ENCODE data around the gene KRTAP9-7. TPM values are rescaled to one million over a fixed set of nuclear protein-coding genes. Genes with fewer than 3 reads are reported as not detected.
"Not testable (repeated sequence)": the region's sequence is repeated elsewhere in the genome, so short reads cannot be mapped to it uniquely, and the experiment has no call there.

KRTAP9-7 gene
- not detected in 2 replicates for total RNA-seq (ENCODE audit: low replicate concordance)

- DNase-seq (ENCODE audit: low read depth), result not testable (repeated sequence)
These were observed at the start of gene KRTAP9-7 for GRCh38 chr17:41275648-41276190. Gene KRTAP9-7, plus strand, starts transcription at chr17:41275698. Its CDS starts 0 bp downstream, at chr17:41275698.

GRCh38 chr17:41226051-41226450, 49.4 kb upstream of the KRTAP9-7 start:
- H3K4me3 ChIP-seq (ENCODE audit: low read depth, low read length), result no peak overlapping the region
- TF ChIP-seq CTCF (IDR thresholded peaks at IDR 0.05; ENCODE audit: insufficient read depth, low read length), result no peak
- DNase-seq (ENCODE audit: low read depth), result no peak

More at GRCh38 chr17:41275648-41276190, at the start of gene KRTAP9-7:
- H3K4me3 ChIP-seq (ENCODE audit: low read depth, low read length), result not testable (repeated sequence)

GRCh38 chr17:41226598-41227095, 48.9 kb upstream of the KRTAP9-7 start, which contains the start of gene KRTAP9-2:
Gene KRTAP9-2, plus strand, starts transcription at chr17:41226648. Its CDS starts 7 bp downstream, at chr17:41226655.
- H3K4me3 ChIP-seq (ENCODE audit: low read depth, low read length), result not testable (repeated sequence)

GRCh38 chr17:41230094-41230493, 45.4 kb upstream of the KRTAP9-7 start:
- no peak for TF ChIP-seq CTCF (IDR thresholded peaks at IDR 0.05; ENCODE audit: insufficient read depth, low read length)
- no peak overlapping the region for H3K4me3 ChIP-seq (ENCODE audit: low read depth, low read length)
- DNase-seq (ENCODE audit: low read depth), result no peak

More at GRCh38 chr17:41226598-41227095, 48.9 kb upstream of the KRTAP9-7 start, which contains the start of gene KRTAP9-2:
- not testable (repeated sequence) for DNase-seq (ENCODE audit: low read depth)

GRCh38 chr17:41231731-41232130, 43.8 kb upstream of the KRTAP9-7 start:
- TF ChIP-seq CTCF (IDR thresholded peaks at IDR 0.05; ENCODE audit: insufficient read depth, low read length), result no peak
- no peak overlapping the region for H3K4me3 ChIP-seq (ENCODE audit: low read depth, low read length)

GRCh38 chr17:41232399-41233105, 42.9 kb upstream of the KRTAP9-7 start, which contains the start of gene KRTAP9-3:
Gene KRTAP9-3, plus strand, starts transcription at chr17:41232449. Its CDS starts 53 bp downstream, at chr17:41232502.
- H3K4me3 ChIP-seq (ENCODE audit: low read depth, low read length); DNase-seq (ENCODE audit: low read depth): not testable (repeated sequence)

More at GRCh38 chr17:41231731-41232130, 43.8 kb upstream of the KRTAP9-7 start:
- DNase-seq (ENCODE audit: low read depth), result no peak

GRCh38 chr17:41237116-41237515, 38.4 kb upstream of the KRTAP9-7 start:
- not testable (repeated sequence) for DNase-seq (ENCODE audit: low read depth); H3K4me3 ChIP-seq (ENCODE audit: low read depth, low read length)

GRCh38 chr17:41237949-41238437, 37.5 kb upstream of the KRTAP9-7 start, which contains the start of gene KRTAP9-8:
Gene KRTAP9-8, plus strand, starts transcription at chr17:41237999. Its CDS starts 53 bp downstream, at chr17:41238052.
- H3K4me3 ChIP-seq (ENCODE audit: low read depth, low read length); DNase-seq (ENCODE audit: low read depth): not testable (repeated sequence)

GRCh38 chr17:41246995-41247787, 28.3 kb upstream of the KRTAP9-7 start:
- not testable (repeated sequence) for H3K4me3 ChIP-seq (ENCODE audit: low read depth, low read length); DNase-seq (ENCODE audit: low read depth)

- DNase-seq (ENCODE audit: low read depth); H3K4me3 ChIP-seq (ENCODE audit: low read depth, low read length): not testable (repeated sequence)
These were observed 25.8 kb upstream of the KRTAP9-7 start, which contains the start of gene KRTAP9-4 for GRCh38 chr17:41249637-41250240. Gene KRTAP9-4, plus strand, starts transcription at chr17:41249687. Its CDS starts 34 bp downstream, at chr17:41249721.

Measured in fibroblast of the aortic adventitia (primary cell).